Measurements from ENCODE around the gene TMEM108.

DNA sequence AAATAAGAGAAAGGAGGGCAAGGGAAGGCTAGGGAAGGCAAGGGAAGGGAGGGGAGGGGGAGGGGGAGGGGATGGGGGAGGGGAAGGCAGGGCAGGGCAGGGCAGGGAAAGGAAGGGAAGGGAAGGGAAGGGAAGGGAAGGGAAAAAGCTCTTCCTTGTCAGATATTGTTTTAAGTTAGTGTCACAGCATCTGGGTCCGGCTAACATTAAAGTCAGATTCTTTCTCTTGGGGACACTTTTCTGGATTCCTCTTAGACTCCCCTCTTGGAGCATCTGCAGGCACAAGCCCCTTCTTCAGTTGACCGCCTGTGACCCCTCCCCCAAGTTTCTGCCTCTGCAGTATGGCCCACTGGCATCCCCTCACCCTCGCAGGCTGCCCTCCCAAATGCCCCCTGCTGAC, 387.7 kb downstream of the TMEM108 start:
- TF ChIP-seq, protein P1, sequence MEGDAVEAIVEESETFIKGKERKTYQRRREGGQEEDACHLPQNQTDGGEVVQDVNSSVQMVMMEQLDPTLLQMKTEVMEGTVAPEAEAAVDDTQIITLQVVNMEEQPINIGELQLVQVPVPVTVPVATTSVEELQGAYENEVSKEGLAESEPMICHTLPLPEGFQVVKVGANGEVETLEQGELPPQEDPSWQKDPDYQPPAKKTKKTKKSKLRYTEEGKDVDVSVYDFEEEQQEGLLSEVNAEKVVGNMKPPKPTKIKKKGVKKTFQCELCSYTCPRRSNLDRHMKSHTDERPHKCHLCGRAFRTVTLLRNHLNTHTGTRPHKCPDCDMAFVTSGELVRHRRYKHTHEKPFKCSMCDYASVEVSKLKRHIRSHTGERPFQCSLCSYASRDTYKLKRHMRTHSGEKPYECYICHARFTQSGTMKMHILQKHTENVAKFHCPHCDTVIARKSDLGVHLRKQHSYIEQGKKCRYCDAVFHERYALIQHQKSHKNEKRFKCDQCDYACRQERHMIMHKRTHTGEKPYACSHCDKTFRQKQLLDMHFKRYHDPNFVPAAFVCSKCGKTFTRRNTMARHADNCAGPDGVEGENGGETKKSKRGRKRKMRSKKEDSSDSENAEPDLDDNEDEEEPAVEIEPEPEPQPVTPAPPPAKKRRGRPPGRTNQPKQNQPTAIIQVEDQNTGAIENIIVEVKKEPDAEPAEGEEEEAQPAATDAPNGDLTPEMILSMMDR (conservative IDR thresholded peaks at IDR 0.05; ENCODE audit: low read depth, low read length) = no peak
- no peak for TF ChIP-seq POLR2A (IDR thresholded peaks at IDR 0.05; ENCODE audit: low read depth, low read length)
- TF ChIP-seq CEBPB (IDR thresholded peaks at IDR 0.05; ENCODE audit: low read depth, low read length) = no peak
- TF ChIP-seq, protein P2, sequence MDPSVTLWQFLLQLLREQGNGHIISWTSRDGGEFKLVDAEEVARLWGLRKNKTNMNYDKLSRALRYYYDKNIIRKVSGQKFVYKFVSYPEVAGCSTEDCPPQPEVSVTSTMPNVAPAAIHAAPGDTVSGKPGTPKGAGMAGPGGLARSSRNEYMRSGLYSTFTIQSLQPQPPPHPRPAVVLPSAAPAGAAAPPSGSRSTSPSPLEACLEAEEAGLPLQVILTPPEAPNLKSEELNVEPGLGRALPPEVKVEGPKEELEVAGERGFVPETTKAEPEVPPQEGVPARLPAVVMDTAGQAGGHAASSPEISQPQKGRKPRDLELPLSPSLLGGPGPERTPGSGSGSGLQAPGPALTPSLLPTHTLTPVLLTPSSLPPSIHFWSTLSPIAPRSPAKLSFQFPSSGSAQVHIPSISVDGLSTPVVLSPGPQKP (IDR thresholded peaks at IDR 0.05; ENCODE audit: borderline replicate concordance, low read depth, low read length) = no peak
